ENCODE measurements around the gene IQGAP3. TPM values are rescaled to one million over a fixed set of nuclear protein-coding genes. Genes with fewer than 3 reads are reported as not detected.
A peak's percentile ranks its signal among the peaks of the same experiment; 100 is the strongest.
"Not testable (repeated sequence)": the region's sequence is repeated elsewhere in the genome, so short reads cannot be mapped to it uniquely, and the experiment has no call there.

Gene IQGAP3
- total RNA-seq, 3 donors from 2014 or later = 0.18 to 0.38 (median 0.37) TPM

DNA sequence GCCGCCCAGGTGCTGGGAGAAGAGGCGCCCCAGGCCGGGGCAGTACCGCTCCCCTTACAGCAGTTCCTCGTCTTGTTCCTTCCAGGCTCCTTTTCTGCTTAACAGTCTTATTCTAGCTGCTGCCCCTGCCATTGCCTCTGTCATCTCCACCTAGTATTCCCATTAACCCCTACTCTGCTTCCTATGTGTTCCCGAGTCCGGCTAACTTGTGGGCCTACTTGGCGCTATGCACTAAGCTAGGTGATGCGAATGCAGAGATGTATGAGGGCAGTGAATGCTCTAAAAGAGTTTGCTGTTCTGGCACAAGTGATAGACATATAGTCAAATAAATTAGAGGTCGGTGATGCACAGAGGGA, 276 bp upstream of the IQGAP3 start:
- Mint-ChIP-seq H3K4me3 (peak overlapping the region; percentile 79), H3K9me3 (no peaks in the 10 kb centered on the region), H3K27me3 (ENCODE audit: low read depth) (peaks cover 36% of the 10 kb centered on the region), H3K36me3 (ENCODE audit: insufficient read depth) (no peaks in the 10 kb centered on the region), H3K4me1 (ENCODE audit: low read depth) (peaks cover 16% of the 10 kb centered on the region)
- ATAC-seq = no peak
- DNase-seq = no peak

DNA sequence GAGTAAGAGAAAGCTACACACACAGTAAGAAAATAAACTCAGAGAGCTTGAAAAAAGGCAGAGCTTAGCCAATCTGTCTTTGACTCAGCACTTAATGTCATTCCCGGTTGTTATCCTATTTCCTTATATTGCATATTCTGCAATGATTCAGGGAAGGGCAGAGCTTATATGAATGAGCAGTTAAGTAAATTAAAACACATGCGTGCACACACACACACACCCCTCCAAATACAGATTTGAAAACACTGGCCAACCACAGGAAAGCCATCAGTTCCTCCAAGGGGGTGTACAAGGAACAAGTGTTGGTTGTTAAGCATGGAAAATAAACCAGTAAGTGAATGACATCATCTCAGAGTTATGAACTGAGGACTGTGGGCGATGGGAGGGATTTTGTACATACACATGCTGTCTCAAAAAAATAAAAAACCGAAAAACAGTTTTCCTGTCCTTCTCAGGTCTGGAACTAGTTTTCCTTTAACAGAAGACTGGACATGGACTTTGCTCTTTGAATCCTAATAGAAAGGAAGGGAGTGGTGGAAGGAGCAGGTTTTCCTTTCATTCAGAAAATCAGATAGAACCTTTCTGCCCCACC, 1.0 kb downstream of the IQGAP3 start:
- H3K36me3 Mint-ChIP-seq (ENCODE audit: insufficient read depth) = no peaks in the 10 kb centered on the region
- H3K4me3 Mint-ChIP-seq = no peak overlapping the region
- peaks cover 16% of the 10 kb centered on the region for H3K4me1 Mint-ChIP-seq (ENCODE audit: low read depth)
- H3K27me3 Mint-ChIP-seq (ENCODE audit: low read depth) = peaks cover 36% of the 10 kb centered on the region
- ATAC-seq (no peak), DNase-seq (no peak)
- H3K9me3 Mint-ChIP-seq = no peaks in the 10 kb centered on the region

DNA sequence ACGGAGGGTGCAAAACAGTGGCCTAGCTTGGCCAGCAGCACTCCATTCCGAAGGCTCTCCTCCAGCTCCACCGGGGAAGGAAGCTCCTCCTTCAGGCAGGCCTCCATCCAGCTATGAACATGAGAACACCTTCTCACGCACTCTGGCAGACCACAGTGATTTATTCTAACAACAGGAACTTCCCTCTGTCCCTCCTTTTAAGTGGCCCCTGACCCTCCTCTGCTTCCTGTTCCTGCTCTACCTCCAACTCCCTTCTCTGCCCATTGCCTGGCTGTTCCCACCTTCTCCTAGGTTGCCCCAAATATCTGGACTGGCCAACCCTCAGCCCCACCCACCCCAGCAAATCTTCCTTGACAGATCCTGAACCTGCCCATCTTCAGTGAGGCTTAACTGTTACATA, 5.9 kb downstream of the IQGAP3 start:
- Mint-ChIP-seq H3K36me3 (ENCODE audit: insufficient read depth) (no peaks in the 10 kb centered on the region), H3K9me3 (no peaks in the 10 kb centered on the region), H3K4me3 (no peak overlapping the region), H3K4me1 (ENCODE audit: low read depth) (peaks cover 3% of the 10 kb centered on the region), H3K27me3 (ENCODE audit: low read depth) (peaks cover 12% of the 10 kb centered on the region)
- no peak for ATAC-seq
- DNase-seq = no peak

DNA sequence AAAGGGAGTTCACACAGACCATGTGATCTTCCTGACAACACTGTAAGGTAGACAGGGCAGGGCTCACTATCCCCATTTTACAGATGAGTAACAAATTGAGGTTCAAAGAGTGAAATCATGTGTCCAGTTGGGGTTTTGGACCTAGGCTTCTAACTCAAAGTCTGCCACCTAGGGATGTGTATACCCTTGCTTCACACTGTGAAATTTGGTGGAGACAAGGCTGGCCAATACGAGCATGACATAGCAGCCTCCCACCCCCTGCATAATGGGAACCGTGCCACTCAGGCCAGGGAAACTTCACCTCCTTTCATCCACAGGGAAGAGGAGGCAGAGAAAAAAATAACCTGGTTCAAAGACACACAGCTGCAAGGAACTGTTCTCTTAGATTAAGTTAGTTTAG, 6.8 kb downstream of the IQGAP3 start:
- ATAC-seq = no peak
- Mint-ChIP-seq H3K4me3 (no peak overlapping the region), H3K4me1 (ENCODE audit: low read depth) (no peaks in the 10 kb centered on the region), H3K9me3 (no peaks in the 10 kb centered on the region), H3K36me3 (ENCODE audit: insufficient read depth) (no peaks in the 10 kb centered on the region), H3K27me3 (ENCODE audit: low read depth) (peaks cover 3% of the 10 kb centered on the region)
- no peak for DNase-seq

DNA sequence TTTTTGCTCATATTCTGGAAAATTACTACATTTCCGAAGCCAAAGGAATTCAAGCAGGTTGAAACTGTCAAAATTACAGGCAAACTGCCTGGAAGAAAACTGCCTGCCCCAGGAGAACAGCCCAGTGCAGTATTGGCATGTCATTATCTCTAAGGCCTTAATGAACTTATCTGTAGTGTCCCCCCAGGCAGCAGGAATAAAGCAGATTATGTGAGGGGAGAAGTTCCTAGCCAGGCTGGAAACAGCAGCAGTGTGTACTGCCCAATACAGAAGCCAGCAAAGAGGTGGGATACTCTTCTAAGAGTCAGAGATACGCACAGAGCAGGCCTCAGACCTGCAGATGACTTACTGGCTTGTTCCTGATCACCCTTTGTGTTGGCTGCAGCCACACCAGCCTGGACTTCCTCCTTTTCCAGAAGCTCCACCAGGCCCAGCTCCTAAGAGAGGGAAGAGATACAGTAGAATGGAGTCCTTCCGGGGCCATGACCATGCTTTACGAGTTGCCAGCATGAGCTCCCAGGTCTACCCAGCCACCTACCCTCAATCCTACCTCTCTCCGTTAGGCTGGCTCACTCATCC, 11.7 kb downstream of the IQGAP3 start:
- Mint-ChIP-seq H3K4me3 (no peak overlapping the region), H3K4me1 (ENCODE audit: low read depth) (no peaks in the 10 kb centered on the region), H3K27me3 (ENCODE audit: low read depth) (no peaks in the 10 kb centered on the region), H3K9me3 (no peaks in the 10 kb centered on the region), H3K36me3 (ENCODE audit: insufficient read depth) (no peaks in the 10 kb centered on the region)
- DNase-seq (no peak), ATAC-seq (no peak)

DNA sequence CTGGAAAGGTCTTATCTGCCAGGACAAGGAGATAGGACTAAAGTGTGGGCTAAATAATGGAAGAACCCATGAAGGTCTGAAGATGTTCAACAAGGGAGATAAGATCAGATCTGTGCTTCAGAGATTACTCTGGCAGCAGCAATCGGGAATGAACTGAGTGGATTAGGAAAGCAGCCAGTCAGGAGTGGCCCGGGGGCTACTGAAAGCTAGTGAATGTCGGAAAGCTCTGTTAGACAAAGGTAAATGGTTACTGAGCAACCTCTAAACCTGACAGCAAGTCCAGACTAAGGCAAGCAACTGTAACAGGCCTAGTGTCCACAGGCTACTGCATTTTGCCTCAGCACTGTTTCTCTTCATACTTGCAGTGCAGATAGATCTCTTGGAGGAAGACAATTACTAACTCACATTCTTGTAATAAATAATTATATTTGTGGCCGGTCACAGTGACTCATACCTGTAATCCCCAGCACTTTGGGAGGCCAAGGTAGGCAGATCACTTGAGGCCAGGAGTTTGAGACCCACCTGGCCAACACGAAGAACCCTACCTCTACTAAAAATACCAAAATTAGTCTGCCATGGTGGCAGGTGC, 12.5 kb downstream of the IQGAP3 start:
- H3K36me3 Mint-ChIP-seq (ENCODE audit: insufficient read depth) = no peaks in the 10 kb centered on the region
- H3K27me3 Mint-ChIP-seq (ENCODE audit: low read depth) = no peaks in the 10 kb centered on the region
- no peak for DNase-seq
- no peak overlapping the region for H3K4me3 Mint-ChIP-seq
- H3K9me3 Mint-ChIP-seq = no peaks in the 10 kb centered on the region
- ATAC-seq = no peak
- H3K4me1 Mint-ChIP-seq (ENCODE audit: low read depth) = no peaks in the 10 kb centered on the region

DNA sequence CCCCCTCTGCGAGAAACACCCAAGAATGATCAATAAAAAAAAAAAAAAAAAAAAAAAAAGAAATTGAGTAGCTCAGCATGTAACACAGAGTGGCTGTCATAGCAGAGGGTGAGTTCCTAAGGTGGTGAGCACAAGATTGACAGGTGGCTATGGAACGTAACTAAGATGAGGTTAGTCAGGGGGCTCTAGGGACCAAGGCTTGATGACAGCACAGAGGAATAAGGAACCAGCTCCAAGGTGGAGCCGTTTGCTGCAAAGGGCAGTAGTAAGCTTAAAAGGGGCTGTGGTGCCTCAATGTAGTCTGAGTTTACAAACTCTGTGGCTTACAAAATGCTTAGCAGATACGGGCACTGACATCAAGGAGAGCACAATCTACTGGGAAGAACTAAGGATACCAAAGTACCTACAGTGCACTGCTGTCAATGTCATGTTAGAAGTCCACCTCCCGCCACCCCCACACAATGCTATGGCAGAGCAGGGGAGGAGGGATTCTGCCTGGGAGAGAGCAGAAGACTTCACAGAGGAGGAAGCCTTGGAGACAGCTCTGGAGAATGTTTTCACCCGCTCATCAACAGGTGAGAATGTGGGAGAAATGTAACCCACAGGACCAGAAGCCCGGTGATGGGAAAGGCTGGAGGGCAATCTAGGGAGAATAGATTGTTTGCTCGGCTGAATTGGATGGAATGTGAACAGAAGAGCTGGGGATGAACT, 13.1 kb downstream of the IQGAP3 start:
- H3K4me3 Mint-ChIP-seq = no peak overlapping the region
- no peaks in the 10 kb centered on the region for H3K36me3 Mint-ChIP-seq (ENCODE audit: insufficient read depth)
- no peak for DNase-seq
- H3K9me3 Mint-ChIP-seq = no peaks in the 10 kb centered on the region
- ATAC-seq = no peak
- H3K27me3 Mint-ChIP-seq (ENCODE audit: low read depth) = no peaks in the 10 kb centered on the region
- H3K4me1 Mint-ChIP-seq (ENCODE audit: low read depth) = no peaks in the 10 kb centered on the region

DNA sequence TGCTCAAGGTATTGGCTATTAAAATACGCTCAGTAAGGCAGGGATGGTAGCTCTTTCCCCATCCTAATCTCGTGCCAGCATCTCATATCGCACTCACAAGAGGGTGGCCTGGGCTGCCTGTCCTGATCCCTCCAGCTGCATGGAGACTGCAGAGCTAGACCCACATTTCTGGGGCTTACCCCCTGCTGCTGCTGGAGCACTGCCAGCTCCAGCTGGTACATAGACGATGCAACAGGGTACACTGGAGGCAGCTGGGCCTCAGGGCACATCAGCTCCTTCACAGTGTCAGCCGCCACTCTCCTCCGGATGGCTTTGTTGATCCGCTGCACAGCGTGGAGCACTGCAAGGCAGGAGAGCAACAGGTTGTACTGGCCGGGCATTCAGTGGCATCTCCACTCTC, 16.0 kb downstream of the IQGAP3 start:
- no peaks in the 10 kb centered on the region for H3K9me3 Mint-ChIP-seq
- DNase-seq (no peak), ATAC-seq (no peak)
- no peak overlapping the region for H3K4me3 Mint-ChIP-seq
- no peaks in the 10 kb centered on the region for H3K27me3 Mint-ChIP-seq (ENCODE audit: low read depth)
- peaks cover 8% of the 10 kb centered on the region for H3K4me1 Mint-ChIP-seq (ENCODE audit: low read depth)
- H3K36me3 Mint-ChIP-seq (ENCODE audit: insufficient read depth) = no peaks in the 10 kb centered on the region

DNA sequence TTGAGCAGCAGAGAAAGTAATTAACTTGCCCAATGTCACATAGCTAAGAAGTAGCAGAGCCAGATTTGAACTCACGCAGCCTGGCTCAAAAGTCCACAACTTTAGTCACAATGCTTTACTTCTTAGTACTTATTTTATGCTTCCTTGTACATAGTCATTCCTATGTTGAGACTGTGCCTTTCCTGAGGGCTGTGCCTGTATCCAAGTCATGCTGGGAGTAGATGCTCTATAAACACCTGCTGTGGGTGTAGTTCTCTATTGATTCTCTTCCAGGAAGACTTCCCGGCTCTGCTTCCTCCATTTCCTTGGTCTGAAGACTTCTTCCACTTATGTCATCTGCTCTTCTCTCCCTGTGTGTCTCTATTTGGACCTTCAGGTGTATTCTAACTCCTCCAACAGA, 16.6 kb downstream of the IQGAP3 start:
- ATAC-seq (no peak), DNase-seq (no peak)
- Mint-ChIP-seq H3K4me1 (ENCODE audit: low read depth) (peaks cover 8% of the 10 kb centered on the region), H3K4me3 (no peak overlapping the region), H3K9me3 (no peaks in the 10 kb centered on the region), H3K27me3 (ENCODE audit: low read depth) (no peaks in the 10 kb centered on the region), H3K36me3 (ENCODE audit: insufficient read depth) (no peaks in the 10 kb centered on the region)

DNA sequence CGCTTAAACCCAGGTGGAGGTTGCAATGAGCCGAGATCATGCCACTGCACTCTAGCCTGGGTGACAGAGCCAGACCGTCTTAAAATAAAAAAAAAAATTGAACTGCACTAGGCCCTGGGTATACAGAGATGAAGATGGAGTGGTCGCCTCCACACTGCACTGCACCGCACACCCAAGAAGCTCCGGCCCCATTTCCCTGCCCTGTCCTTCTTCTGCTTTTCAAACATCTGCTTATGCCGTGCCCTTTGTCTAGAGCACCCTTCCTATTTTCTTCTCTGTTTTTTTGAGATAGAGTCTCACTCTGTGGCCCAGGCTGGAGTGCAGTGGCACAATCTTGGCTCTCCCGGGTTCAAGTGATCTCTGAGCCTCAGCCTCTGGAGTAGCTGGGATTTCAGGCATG, 17.4 kb downstream of the IQGAP3 start:
- no peaks in the 10 kb centered on the region for H3K9me3 Mint-ChIP-seq
- no peaks in the 10 kb centered on the region for H3K36me3 Mint-ChIP-seq (ENCODE audit: insufficient read depth)
- DNase-seq = no peak
- H3K27me3 Mint-ChIP-seq (ENCODE audit: low read depth) = no peaks in the 10 kb centered on the region
- ATAC-seq = no peak
- H3K4me3 Mint-ChIP-seq = no peak overlapping the region
- H3K4me1 Mint-ChIP-seq (ENCODE audit: low read depth) = peaks cover 8% of the 10 kb centered on the region

DNA sequence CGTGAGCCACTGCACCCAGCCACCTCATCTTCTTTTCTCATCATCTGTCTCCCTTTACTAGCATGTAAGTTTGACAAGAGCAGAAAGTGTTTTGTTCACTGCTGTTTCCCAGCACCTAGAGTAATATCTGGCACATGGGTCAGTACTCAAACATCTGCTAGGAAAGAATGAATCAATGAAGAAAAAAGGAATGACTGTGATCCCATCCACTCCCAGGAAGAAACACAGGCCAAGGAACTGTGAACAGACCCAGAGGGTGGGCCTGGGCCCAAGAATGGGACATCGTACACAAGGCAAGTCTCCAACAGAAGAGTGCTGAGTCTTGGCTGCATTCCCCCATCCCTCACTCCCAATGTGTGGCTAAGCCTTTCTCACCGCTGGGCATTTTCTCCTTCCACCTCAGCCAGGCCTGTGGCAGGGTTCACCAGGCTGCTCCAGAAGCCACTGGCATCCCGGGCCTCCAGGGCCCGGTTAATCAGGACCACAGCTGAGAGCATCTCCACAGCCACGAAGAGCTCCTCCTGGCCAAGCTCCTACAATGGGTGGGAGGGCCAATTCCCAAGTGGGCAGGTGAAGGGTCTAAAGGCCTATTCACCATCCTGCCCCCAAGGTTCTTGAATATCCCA, 18.4 kb downstream of the IQGAP3 start:
- Mint-ChIP-seq H3K9me3 (no peaks in the 10 kb centered on the region), H3K4me3 (no peak overlapping the region), H3K4me1 (ENCODE audit: low read depth) (peaks cover 8% of the 10 kb centered on the region), H3K36me3 (ENCODE audit: insufficient read depth) (no peaks in the 10 kb centered on the region), H3K27me3 (ENCODE audit: low read depth) (no peaks in the 10 kb centered on the region)
- no peak for DNase-seq
- no peak for ATAC-seq

DNA sequence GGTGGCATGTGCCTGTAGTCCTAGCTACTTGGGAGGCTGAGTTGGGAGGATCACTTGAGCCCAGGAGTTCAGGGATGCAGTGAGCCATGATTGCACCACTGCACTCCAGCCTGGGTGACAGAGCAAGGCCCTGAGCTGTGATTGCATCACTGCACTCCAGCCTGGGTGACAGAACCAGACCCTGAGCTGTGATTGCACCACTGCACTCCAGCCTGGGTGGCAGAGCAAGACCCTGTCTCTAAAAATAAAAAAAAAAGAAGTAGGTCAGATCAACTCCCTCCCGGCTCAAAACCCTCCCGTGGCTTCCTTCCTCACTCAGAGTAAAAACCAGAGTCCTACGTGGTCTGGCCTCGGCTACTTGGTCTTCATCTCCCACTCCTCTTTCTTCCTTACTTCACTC, 19.4 kb downstream of the IQGAP3 start:
- not testable (repeated sequence) for H3K4me3 Mint-ChIP-seq; ATAC-seq; DNase-seq; H3K9me3 Mint-ChIP-seq; H3K36me3 Mint-ChIP-seq (ENCODE audit: insufficient read depth); H3K4me1 Mint-ChIP-seq (ENCODE audit: low read depth); H3K27me3 Mint-ChIP-seq (ENCODE audit: low read depth)

DNA sequence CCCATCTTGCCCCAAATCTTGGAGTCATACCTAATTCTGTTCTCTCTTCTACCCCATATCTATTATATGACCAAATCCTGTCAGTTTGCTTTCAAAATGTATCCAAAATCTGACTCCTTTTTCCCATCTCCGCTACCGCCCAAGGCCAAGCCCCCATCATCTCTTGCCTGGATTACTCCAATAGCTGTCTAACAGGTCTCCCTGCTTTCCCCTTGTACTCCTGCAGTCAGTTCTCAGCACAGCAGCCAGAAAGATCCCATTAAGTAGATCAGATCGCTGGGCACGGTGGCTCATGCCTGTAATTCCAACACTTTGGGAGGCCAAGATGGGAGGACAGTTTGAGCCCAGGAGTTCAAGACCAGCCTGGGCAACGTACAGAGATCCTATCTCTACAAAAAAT, 19.8 kb downstream of the IQGAP3 start:
- ATAC-seq = no peak
- Mint-ChIP-seq H3K4me3 (no peak overlapping the region), H3K9me3 (no peaks in the 10 kb centered on the region), H3K36me3 (ENCODE audit: insufficient read depth) (no peaks in the 10 kb centered on the region), H3K4me1 (ENCODE audit: low read depth) (peaks cover 8% of the 10 kb centered on the region), H3K27me3 (ENCODE audit: low read depth) (no peaks in the 10 kb centered on the region)
- no peak for DNase-seq

DNA sequence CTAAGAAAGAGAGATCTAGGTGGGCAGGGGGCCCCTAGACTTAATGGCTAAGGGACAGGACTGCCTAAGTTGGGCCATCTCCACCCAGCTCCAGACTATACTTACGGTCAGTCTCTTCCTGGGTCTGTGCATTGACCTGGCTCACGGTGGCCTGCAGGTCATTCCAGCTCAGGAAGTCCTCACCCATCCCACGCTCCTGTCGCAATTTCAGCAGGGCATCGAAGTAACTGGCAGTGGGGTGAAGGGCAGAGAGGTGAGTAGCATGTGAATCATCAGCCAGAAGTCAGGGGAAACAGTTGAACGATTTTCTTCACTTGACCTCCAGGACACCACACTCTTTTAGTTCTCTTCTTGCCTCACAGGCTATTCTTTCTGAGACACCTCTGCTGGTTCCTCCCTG, 20.5 kb downstream of the IQGAP3 start:
- H3K36me3 Mint-ChIP-seq (ENCODE audit: insufficient read depth) = no peaks in the 10 kb centered on the region
- H3K4me3 Mint-ChIP-seq = no peak overlapping the region
- no peaks in the 10 kb centered on the region for H3K27me3 Mint-ChIP-seq (ENCODE audit: low read depth)
- no peaks in the 10 kb centered on the region for H3K9me3 Mint-ChIP-seq
- ATAC-seq (no peak), DNase-seq (no peak)
- peaks cover 8% of the 10 kb centered on the region for H3K4me1 Mint-ChIP-seq (ENCODE audit: low read depth)
